Measurements from ENCODE around the gene CCDC177. TPM values are rescaled to one million over a fixed set of nuclear protein-coding genes. Genes with fewer than 3 reads are reported as not detected.

The CCDC177 gene
- polyA plus RNA-seq, 1 donor from 2014 or later, result 3.2 TPM

DNA sequence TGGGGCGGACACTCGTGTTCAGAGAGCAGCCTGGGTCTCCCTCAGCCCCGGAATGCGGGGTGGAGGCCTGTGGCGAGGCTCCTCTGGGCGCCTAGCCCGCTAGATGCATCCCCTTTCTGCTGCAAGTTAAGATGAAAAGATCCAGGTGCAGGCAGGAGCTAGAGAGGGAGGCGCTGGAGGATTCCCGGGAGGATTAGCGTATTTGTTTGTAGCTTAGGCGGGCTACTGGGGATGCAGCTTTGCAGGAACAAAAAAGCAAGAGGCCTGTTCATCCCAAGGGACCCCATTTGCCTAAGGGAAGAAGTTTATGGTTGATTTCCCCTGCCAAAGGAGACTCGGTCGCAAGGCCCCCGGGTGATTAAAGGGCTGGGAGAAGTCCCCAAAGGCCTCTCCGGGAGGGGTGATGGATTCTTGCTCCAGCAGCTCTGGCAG lies 824 bp downstream of the CCDC177 start:
- peak overlapping the region; percentile 36 for H3K4me2 ChIP-seq (ENCODE audit: low read length)
- peaks cover 7% of the 10 kb centered on the region for H3K9me3 ChIP-seq (ENCODE audit: low read length)
- peak overlapping the region; percentile 89 for H3K27ac ChIP-seq (ENCODE audit: low read length)

DNA sequence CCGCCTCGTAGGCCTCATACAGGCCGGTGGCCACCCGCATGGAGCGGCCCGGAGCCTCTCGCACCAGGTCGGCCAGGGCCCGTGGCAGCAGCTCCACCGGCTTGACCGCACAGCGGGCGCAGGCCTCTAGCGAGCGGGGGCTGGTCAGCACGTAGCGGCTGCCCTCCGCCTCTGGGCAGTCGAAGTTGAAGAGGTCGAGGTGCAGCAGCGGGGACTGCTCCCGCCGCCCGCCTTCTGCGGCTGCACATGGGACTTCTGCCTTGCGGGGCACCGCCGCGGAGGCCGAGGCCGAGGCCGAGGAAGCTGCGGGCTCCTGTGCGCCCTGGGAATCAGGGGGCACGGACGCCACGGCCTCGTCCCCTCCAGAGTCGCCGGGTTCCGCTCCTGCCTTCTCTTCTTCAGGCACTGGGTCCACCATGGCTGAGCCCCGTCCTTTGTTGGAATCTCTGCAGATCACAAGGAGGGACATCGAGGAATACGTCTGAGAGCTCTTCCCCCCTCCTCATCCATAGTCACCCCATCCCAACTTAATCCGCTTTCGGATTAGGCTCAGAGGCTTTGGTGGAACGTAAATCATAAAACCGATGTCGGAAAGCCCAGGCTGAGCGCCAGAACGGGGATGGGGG lies 1.4 kb downstream of the CCDC177 start:
- Histone ChIP-seq H3K36me3 (ENCODE audit: insufficient read depth, low read length) (no peaks in the 10 kb centered on the region), H3K9me2 (ENCODE audit: insufficient read depth, low read length) (no peaks in the 10 kb centered on the region), H3K27me3 (ENCODE audit: insufficient read depth, low read depth, low read length) (no peaks in the 10 kb centered on the region), H3K9me3 (ENCODE audit: low read length) (peaks cover 7% of the 10 kb centered on the region), H2AFZ (ENCODE audit: low read depth, low read length) (peak overlapping the region; percentile 66), H3K9ac (ENCODE audit: low read length) (peak overlapping the region; percentile 91), H3K79me2 (replicated peaks; ENCODE audit: insufficient read depth, low read length) (no peaks in the 10 kb centered on the region), H3K27ac (ENCODE audit: low read length) (peak overlapping the region; percentile 89), H3F3A (ENCODE audit: insufficient read depth, low read length, poor library complexity, severe bottlenecking) (no peaks in the 10 kb centered on the region), H3K4me2 (ENCODE audit: low read length) (peak overlapping the region; percentile 36), H3K4me3 (ENCODE audit: low read length) (peak overlapping the region; percentile 84), H4K20me1 (ENCODE audit: insufficient read depth) (no peaks in the 10 kb centered on the region)
- TF ChIP-seq EP300 (conservative IDR thresholded peaks at IDR 0.05; ENCODE audit: poor library complexity, severe bottlenecking) (no peak), POLR2AphosphoS5 (IDR thresholded peaks at IDR 0.05) (no peak)
- TF ChIP-seq, protein P1, sequence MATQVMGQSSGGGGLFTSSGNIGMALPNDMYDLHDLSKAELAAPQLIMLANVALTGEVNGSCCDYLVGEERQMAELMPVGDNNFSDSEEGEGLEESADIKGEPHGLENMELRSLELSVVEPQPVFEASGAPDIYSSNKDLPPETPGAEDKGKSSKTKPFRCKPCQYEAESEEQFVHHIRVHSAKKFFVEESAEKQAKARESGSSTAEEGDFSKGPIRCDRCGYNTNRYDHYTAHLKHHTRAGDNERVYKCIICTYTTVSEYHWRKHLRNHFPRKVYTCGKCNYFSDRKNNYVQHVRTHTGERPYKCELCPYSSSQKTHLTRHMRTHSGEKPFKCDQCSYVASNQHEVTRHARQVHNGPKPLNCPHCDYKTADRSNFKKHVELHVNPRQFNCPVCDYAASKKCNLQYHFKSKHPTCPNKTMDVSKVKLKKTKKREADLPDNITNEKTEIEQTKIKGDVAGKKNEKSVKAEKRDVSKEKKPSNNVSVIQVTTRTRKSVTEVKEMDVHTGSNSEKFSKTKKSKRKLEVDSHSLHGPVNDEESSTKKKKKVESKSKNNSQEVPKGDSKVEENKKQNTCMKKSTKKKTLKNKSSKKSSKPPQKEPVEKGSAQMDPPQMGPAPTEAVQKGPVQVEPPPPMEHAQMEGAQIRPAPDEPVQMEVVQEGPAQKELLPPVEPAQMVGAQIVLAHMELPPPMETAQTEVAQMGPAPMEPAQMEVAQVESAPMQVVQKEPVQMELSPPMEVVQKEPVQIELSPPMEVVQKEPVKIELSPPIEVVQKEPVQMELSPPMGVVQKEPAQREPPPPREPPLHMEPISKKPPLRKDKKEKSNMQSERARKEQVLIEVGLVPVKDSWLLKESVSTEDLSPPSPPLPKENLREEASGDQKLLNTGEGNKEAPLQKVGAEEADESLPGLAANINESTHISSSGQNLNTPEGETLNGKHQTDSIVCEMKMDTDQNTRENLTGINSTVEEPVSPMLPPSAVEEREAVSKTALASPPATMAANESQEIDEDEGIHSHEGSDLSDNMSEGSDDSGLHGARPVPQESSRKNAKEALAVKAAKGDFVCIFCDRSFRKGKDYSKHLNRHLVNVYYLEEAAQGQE (IDR thresholded peaks at IDR 0.05; ENCODE audit: borderline replicate concordance), result no peak

More for the DNA sequence above, 824 bp downstream of the CCDC177 start:
- Histone ChIP-seq H3K9me2 (ENCODE audit: insufficient read depth, low read length) (no peaks in the 10 kb centered on the region), H2AFZ (ENCODE audit: low read depth, low read length) (peak overlapping the region; percentile 66), H3K79me2 (replicated peaks; ENCODE audit: insufficient read depth, low read length) (no peaks in the 10 kb centered on the region), H3F3A (ENCODE audit: insufficient read depth, low read length, poor library complexity, severe bottlenecking) (no peaks in the 10 kb centered on the region), H3K9ac (ENCODE audit: low read length) (peak overlapping the region; percentile 91), H3K36me3 (ENCODE audit: insufficient read depth, low read length) (no peaks in the 10 kb centered on the region), H3K4me3 (ENCODE audit: low read length) (peak overlapping the region; percentile 84), H4K20me1 (ENCODE audit: insufficient read depth) (no peaks in the 10 kb centered on the region), H3K27me3 (ENCODE audit: insufficient read depth, low read depth, low read length) (no peaks in the 10 kb centered on the region)
- no peak for TF ChIP-seq EP300 (conservative IDR thresholded peaks at IDR 0.05; ENCODE audit: poor library complexity, severe bottlenecking)
- peak; percentile 36 for TF ChIP-seq TAF1 (IDR thresholded peaks at IDR 0.05; ENCODE audit: low read depth)
- TF ChIP-seq, protein P1 (IDR thresholded peaks at IDR 0.05; ENCODE audit: borderline replicate concordance), result no peak
- peak; percentile 8 for TF ChIP-seq RAD21 (conservative IDR thresholded peaks at IDR 0.05)
- TF ChIP-seq POLR2AphosphoS5 (IDR thresholded peaks at IDR 0.05), result peak; percentile 13
- TF ChIP-seq SMC3 (conservative IDR thresholded peaks at IDR 0.05; ENCODE audit: poor library complexity), result peak; percentile 14
- no peak for TF ChIP-seq CTCF (IDR thresholded peaks at IDR 0.05; ENCODE audit: poor library complexity, severe bottlenecking)
- TF ChIP-seq MXI1 (conservative IDR thresholded peaks at IDR 0.05; ENCODE audit: poor library complexity, severe bottlenecking), result no peak
- no peak for TF ChIP-seq EZH2 (IDR thresholded peaks at IDR 0.05; ENCODE audit: borderline replicate concordance, insufficient read depth, low read length, poor library complexity, severe bottlenecking)
